ENCODE data around the gene VPS13A.
"Not testable (repeated sequence)": the region's sequence is repeated elsewhere in the genome, so short reads cannot be mapped to it uniquely, and the experiment has no call there.

- TF ChIP-seq CTCF, POLR2A (IDR thresholded peaks at IDR 0.05): not testable (repeated sequence)
These were observed 231.2 kb downstream of the VPS13A start for GRCh38 chr9:77408521-77408920.

Data from adrenal gland (tissue), 5 donors.